Esophagus squamous epithelium (tissue), 4 donors: ENCODE data around the gene INTS15.

ENCODE experiments used
- POLR2A ChIP-seq, 4 donors: fragments of 450-650 bp; IDR thresholded peaks; one replicate each; pipeline ENCODE4 v1.6.1; 2017; ENCODE audit warnings: antibody characterized with exemption in 4 of 4, mild to moderate bottlenecking in 4 of 4, moderate library complexity in 3 of 4
- TF ChIP-seq, protein P1 (sequence below), 6 experiments: fragments of 450-650 bp in 4 of 6; fragments of 200-600 bp in 2 of 6; sonication (generic) in 2 of 6; IDR thresholded peaks; one replicate each; pipeline ENCODE4 v1.5.1; 2016 to 2019; ENCODE audit warnings: antibody characterized with exemption in 6 of 6, mild to moderate bottlenecking in 4 of 6, moderate library complexity in 4 of 6

DNA sequence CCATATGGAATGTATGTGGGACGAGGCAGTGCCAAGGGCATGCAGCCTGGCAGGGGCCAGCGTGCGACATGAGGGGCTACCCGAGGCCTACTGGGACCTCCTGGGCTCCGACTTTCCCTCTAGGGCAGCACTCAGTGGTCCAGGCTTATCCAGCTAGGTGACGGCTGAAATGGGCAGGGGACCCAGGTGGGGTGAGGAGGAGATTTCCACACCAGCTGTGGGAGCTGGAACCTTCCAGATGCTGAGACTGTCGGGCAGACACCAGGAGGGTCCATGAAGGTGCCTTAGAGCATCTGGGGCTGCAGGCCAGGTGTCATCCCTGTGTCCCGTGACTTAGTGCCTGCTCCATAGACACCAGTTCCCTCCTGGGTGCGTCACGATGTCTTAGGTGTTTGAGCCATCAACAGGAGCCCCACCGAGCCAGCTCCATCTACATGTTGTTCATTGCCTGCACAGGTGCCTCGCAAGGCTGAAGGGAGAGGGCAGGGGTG, 60.7 kb downstream of the INTS15 start:
- TF ChIP-seq, protein P1, sequence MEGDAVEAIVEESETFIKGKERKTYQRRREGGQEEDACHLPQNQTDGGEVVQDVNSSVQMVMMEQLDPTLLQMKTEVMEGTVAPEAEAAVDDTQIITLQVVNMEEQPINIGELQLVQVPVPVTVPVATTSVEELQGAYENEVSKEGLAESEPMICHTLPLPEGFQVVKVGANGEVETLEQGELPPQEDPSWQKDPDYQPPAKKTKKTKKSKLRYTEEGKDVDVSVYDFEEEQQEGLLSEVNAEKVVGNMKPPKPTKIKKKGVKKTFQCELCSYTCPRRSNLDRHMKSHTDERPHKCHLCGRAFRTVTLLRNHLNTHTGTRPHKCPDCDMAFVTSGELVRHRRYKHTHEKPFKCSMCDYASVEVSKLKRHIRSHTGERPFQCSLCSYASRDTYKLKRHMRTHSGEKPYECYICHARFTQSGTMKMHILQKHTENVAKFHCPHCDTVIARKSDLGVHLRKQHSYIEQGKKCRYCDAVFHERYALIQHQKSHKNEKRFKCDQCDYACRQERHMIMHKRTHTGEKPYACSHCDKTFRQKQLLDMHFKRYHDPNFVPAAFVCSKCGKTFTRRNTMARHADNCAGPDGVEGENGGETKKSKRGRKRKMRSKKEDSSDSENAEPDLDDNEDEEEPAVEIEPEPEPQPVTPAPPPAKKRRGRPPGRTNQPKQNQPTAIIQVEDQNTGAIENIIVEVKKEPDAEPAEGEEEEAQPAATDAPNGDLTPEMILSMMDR (IDR thresholded peaks at IDR 0.05) = no peak
- TF ChIP-seq POLR2A (IDR thresholded peaks at IDR 0.05) = no peak
